ACC112 (cell line): ENCODE measurements around the gene PCDHA4.
"Not testable (repeated sequence)": the region's sequence is repeated elsewhere in the genome, so short reads cannot be mapped to it uniquely, and the experiment has no call there.

Experiments
- H2AFZ ChIP-seq: fragments of 200-600 bp; sonication (generic); one replicate; pipeline ENCODE4 v1.6.0; 2017; ENCODE audit warnings: antibody characterized with exemption, low read length; ENCODE audit not compliant: unreplicated experiment
- H3K27ac ChIP-seq: fragments of 200-600 bp; sonication (generic); 2 replicates; pipeline ENCODE4 v1.5.1; 2014; ENCODE audit warnings: low read depth, mild to moderate bottlenecking, antibody characterized with exemption, low read length, moderate library complexity
- H3K27me3 ChIP-seq: fragments of 200-600 bp; sonication (generic); 2 replicates; pipeline ENCODE4 v1.6.1; 2014; ENCODE audit warnings: mild to moderate bottlenecking, antibody characterized with exemption, low read length, moderate library complexity, mixed read lengths; ENCODE audit not compliant: insufficient read depth
- H3K36me3 ChIP-seq: fragments of 200-600 bp; sonication (generic); 2 replicates; pipeline ENCODE4 v1.6.1; 2016; ENCODE audit warnings: mild to moderate bottlenecking, antibody characterized with exemption, low read length, moderate library complexity, mixed read lengths; ENCODE audit not compliant: insufficient read depth
- H3K4me1 ChIP-seq: fragments of 200-600 bp; sonication (generic); one replicate; pipeline ENCODE4 v1.6.1; 2016; ENCODE audit warnings: low read length, mixed read lengths; ENCODE audit not compliant: insufficient read depth, unreplicated experiment, control insufficient read depth
- H3K4me3 ChIP-seq: fragments of 200-600 bp; sonication (generic); 2 replicates; pipeline ENCODE4 v1.5.1; 2014; ENCODE audit warnings: mild to moderate bottlenecking, low read depth, low read length
- H3K79me2 ChIP-seq: fragments of 200-600 bp; sonication (generic); one replicate; pipeline ENCODE4 v1.6.0; 2016; ENCODE audit warnings: low read length; ENCODE audit not compliant: control insufficient read depth, unreplicated experiment, insufficient read depth

Gene PCDHA4

DNA sequence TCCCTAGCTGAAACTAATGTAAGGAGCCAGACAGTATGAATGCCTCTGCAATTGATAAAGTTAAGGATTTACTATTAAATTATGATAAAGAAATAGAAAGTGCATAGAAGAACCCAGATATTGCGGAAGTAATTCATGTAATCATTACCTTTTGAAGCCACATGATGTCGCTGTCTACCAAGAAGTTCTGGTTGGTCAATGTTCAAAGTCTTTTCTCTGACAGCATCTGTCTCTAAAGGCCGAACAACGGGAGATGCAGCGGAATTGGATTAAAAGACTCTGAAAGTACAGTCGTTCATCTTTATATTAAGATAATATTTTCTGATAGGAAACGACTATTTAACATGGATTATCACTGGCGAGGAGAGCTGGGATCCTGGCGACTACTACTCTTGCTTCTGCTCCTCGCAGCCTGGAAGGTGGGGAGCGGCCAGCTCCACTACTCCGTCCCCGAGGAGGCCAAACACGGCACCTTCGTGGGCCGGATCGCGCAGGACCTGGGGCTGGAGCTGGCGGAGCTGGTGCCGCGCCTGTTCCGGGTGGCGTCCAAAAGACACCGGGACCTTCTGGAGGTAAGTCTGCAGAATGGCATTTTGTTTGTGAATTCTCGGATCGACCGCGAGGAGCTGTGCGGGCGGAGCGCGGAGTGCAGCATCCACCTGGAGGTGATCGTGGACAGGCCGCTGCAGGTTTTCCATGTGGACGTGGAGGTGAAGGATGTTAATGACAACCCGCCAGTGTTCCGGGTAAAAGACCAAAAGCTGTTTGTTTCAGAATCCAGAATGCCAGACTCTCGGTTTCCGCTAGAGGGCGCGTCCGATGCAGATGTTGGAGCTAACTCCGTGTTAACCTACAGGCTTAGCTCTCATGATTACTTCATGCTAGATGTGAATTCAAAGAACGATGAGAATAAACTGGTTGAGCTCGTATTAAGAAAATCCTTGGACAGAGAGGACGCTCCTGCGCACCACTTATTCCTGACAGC is 34.4 kb downstream of the PCDHA4 start, which contains the start of gene PCDHA8:
Gene PCDHA8 (plus strand): TSS at position 210 of the 985 bp plus-strand sequence. CDS start 135 bp downstream, at position 345.
- Histone ChIP-seq H3K4me1 (no peaks in the 10 kb centered on the region), H3K36me3 (no peaks in the 10 kb centered on the region), H3K27me3 (no peaks in the 10 kb centered on the region), H3K27ac (no peak within 1 kb of the TSS), H3K4me3 (peak within 1 kb of the TSS; percentile 35), H3K79me2 (no peaks in the 10 kb centered on the region), H2AFZ (no peak within 1 kb of the TSS)

GRCh38 chr5:140842798-140843733 is 36.2 kb downstream of the PCDHA4 start:
- Histone ChIP-seq H3K27me3 (no peaks in the 10 kb centered on the region), H2AFZ (no peak overlapping the region), H3K4me1 (no peaks in the 10 kb centered on the region), H3K36me3 (no peaks in the 10 kb centered on the region), H3K27ac (no peak overlapping the region), H3K79me2 (no peaks in the 10 kb centered on the region), H3K4me3 (no peak overlapping the region)

DNA sequence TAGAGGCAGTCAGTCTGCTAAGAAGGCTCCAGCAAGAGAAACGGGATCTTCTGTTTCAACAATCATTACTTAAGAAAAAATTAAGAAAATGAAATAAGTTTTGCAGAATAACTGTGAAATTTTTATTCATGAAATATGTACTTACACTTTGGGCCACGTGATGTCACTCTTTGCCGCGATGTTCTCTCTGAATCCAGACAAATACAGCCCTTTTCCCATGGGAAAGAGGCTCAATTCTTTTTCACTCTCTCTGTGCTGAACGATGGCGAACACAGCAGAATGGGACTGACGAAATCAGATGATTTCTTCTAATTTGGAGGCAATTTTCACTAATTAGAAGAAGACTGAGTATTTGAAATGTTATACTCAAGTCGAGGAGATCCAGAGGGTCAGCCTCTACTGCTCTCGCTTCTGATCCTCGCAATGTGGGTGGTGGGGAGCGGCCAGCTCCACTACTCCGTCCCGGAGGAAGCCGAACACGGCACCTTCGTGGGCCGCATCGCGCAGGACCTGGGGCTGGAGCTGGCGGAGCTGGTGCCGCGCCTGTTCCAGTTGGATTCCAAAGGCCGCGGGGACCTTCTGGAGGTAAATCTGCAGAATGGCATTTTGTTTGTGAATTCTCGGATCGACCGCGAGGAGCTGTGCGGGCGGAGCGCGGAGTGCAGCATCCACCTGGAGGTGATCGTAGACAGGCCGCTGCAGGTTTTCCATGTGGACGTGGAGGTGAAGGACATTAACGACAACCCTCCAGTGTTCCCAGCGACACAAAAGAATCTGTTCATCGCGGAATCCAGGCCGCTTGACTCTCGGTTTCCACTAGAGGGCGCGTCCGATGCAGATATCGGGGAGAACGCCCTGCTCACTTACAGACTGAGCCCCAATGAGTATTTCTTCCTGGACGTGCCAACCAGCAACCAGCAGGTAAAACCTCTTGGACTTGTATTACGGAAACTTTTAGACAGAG is 41.6 kb downstream of the PCDHA4 start, which contains the start of gene PCDHA9:
Gene PCDHA9 (plus strand): TSS at position 244 of the 964 bp plus-strand sequence. CDS start 114 bp downstream, at position 358.
- H3K4me1 ChIP-seq, H2AFZ ChIP-seq, H3K79me2 ChIP-seq, H3K36me3 ChIP-seq, H3K4me3 ChIP-seq, H3K27ac ChIP-seq, H3K27me3 ChIP-seq: not testable (repeated sequence)

- H2AFZ ChIP-seq, H3K27ac ChIP-seq, H3K79me2 ChIP-seq, H3K4me1 ChIP-seq, H3K4me3 ChIP-seq, H3K36me3 ChIP-seq, H3K27me3 ChIP-seq: not testable (repeated sequence)
These were observed 43.2 kb downstream of the PCDHA4 start for GRCh38 chr5:140849831-140850634.

DNA sequence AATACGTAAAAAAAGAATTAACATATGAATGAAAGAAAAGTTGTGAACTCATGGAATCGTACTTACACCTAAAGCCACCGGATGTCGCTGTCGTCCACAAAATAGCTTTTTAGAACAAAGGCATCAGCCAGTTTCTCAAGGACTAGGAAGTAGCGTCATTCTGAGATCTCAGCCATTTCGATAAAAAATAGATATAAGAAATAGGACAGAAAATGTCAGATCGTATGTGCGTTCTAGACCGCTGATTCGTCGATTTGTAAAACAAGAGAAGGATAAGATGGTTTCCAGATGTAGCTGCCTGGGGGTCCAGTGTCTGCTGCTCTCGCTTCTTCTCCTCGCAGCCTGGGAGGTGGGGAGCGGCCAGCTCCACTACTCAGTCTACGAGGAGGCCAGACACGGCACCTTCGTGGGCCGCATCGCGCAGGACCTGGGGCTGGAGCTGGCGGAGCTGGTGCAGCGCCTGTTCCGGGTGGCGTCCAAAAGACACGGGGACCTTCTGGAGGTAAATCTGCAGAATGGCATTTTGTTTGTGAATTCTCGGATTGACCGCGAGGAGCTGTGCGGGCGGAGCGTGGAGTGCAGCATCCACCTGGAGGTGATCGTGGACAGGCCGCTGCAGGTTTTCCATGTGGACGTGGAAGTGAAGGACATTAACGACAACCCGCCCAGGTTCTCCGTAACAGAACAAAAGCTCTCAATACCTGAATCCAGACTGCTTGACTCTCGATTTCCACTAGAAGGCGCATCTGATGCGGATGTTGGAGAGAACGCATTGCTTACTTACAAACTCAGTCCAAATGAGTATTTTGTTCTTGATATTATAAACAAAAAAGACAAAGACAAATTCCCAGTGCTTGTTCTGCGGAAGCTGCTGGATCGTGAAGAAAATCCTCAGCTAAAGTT is 49.2 kb downstream of the PCDHA4 start, which contains the start of gene PCDHA10:
Gene PCDHA10 (plus strand): TSS at position 126 of the 903 bp plus-strand sequence. CDS start 152 bp downstream, at position 278.
- Histone ChIP-seq H3K79me2 (no peaks in the 10 kb centered on the region), H3K36me3 (no peaks in the 10 kb centered on the region), H3K27ac (no peak within 1 kb of the TSS), H2AFZ (no peak within 1 kb of the TSS), H3K27me3 (no peaks in the 10 kb centered on the region), H3K4me3 (no peak within 1 kb of the TSS), H3K4me1 (no peaks in the 10 kb centered on the region)

DNA sequence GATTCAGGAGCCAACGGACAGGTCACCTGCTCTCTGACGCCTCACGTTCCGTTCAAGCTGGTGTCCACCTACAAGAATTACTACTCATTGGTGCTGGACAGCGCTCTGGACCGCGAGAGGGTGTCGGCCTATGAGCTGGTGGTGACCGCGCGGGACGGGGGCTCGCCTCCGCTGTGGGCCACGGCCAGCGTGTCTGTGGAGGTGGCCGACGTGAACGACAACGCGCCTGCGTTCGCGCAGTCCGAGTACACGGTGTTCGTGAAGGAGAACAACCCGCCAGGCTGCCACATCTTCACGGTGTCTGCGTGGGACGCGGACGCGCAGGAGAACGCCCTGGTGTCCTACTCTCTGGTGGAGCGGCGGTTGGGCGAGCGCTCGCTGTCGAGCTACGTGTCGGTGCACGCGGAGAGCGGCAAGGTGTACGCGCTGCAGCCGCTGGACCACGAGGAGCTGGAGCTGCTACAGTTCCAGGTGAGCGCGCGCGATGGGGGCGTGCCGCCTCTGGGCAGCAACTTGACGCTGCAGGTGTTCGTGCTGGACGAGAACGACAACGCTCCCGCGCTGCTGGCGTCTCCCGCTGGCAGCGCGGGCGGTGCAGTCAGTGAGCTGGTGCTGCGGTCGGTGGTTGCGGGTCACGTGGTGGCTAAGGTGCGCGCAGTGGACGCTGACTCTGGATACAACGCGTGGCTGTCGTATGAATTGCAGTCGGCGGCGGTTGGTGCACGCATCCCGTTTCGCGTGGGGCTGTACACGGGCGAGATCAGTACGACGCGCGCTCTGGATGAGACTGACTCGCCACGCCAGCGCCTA is 50.5 kb downstream of the PCDHA4 start:
- no peaks in the 10 kb centered on the region for H3K36me3 ChIP-seq
- H3K4me1 ChIP-seq: no peaks in the 10 kb centered on the region
- no peaks in the 10 kb centered on the region for H3K27me3 ChIP-seq
- H3K4me3 ChIP-seq: no peak overlapping the region
- H3K27ac ChIP-seq: no peak overlapping the region
- no peak overlapping the region for H2AFZ ChIP-seq
- no peaks in the 10 kb centered on the region for H3K79me2 ChIP-seq

DNA sequence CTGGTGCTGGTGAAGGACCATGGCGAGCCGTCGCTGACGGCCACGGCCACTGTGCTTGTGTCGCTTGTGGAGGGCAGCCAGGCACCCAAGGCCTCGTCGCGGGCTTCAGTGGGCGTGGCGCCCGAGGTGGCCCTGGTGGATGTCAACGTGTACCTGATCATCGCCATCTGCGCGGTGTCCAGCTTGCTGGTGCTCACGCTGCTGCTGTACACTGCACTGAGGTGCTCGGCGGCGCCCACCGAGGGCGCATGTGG is 51.0 kb downstream of the PCDHA4 start:
- Histone ChIP-seq H3K36me3 (no peaks in the 10 kb centered on the region), H3K27me3 (no peaks in the 10 kb centered on the region), H3K4me3 (no peak overlapping the region), H3K79me2 (no peaks in the 10 kb centered on the region), H3K27ac (no peak overlapping the region), H2AFZ (no peak overlapping the region), H3K4me1 (no peaks in the 10 kb centered on the region)

DNA sequence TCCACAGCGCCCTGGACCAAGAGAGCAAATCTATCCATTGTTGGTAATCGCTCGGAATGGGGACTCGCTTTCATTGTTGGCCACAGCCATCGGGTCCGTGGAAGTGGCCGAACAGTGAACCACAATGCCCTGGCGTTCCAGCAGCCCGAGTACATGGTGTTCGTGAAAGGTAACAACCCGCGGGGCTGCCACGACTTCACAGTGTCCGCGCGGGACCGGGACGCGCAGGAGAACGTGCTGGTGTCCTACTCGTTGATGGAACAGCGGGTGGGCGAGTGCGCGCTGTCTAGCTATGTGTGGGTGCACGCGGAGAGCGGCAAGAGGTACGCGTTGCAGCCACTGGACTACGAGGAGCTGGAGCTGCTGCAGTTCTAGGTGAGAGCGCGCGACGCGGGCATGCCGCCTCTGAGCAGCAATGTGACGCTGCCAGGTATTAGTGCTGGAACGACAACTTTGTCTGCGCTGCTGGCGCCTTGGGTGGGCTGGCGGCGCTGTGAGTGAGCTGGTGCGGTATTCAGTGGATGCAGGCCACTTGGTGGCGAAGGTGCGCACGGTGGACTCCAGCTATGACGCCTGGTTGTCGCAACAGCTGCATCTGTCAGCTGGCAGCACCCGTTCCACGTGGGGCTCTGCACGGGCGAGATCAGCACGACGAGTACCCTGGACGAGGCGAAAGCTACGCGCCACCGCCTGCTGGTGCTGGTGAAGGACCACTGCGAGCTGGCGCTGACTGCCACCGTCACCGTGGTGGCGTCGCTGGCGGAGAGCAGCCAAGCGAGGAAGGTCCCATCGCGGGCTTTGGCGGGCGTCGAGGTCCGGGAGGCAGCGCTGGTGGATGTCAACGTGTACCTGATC is 55.8 kb downstream of the PCDHA4 start:
- Histone ChIP-seq H3K36me3 (no peaks in the 10 kb centered on the region), H3K79me2 (no peaks in the 10 kb centered on the region)

More for the DNA sequence above, 55.8 kb downstream of the PCDHA4 start:
- Histone ChIP-seq H3K27ac (no peak overlapping the region), H2AFZ (no peak overlapping the region), H3K27me3 (peaks cover 4% of the 10 kb centered on the region; the same call in 1 of the 2 replicates), H3K4me1 (no peaks in the 10 kb centered on the region), H3K4me3 (no peak overlapping the region)
